Adrenal gland (tissue), 5 donors: ENCODE measurements around the gene ALX4.

Experiments used
- POLR2A ChIP-seq, 2 donors: fragments of 450-650 bp; IDR thresholded peaks; one replicate each; pipeline ENCODE4 v1.6.1; 2017; ENCODE audit warnings: antibody characterized with exemption in 2 of 2, mild to moderate bottlenecking in 2 of 2, moderate library complexity in 1 of 2
- TF ChIP-seq, protein P1 (sequence below), 6 experiments: fragments of 450-650 bp in 4 of 6; fragments of 200-600 bp in 2 of 6; sonication (generic) in 1 of 6; IDR thresholded peaks; 1 replicate in 5 of 6; 2 replicates in 1 of 6; pipeline versions ENCODE4 v1.5.1 to v1.8.0; 2016 to 2021; ENCODE audit warnings: antibody characterized with exemption in 6 of 6, mild to moderate bottlenecking in 2 of 6, moderate library complexity in 1 of 6
- donor health status: DM: no; HTN: no; CAD: no.

- TF ChIP-seq, protein P1, sequence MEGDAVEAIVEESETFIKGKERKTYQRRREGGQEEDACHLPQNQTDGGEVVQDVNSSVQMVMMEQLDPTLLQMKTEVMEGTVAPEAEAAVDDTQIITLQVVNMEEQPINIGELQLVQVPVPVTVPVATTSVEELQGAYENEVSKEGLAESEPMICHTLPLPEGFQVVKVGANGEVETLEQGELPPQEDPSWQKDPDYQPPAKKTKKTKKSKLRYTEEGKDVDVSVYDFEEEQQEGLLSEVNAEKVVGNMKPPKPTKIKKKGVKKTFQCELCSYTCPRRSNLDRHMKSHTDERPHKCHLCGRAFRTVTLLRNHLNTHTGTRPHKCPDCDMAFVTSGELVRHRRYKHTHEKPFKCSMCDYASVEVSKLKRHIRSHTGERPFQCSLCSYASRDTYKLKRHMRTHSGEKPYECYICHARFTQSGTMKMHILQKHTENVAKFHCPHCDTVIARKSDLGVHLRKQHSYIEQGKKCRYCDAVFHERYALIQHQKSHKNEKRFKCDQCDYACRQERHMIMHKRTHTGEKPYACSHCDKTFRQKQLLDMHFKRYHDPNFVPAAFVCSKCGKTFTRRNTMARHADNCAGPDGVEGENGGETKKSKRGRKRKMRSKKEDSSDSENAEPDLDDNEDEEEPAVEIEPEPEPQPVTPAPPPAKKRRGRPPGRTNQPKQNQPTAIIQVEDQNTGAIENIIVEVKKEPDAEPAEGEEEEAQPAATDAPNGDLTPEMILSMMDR (IDR thresholded peaks at IDR 0.05): no peak
- no peak for TF ChIP-seq POLR2A (IDR thresholded peaks at IDR 0.05)
Measured at GRCh38 chr11:44258190-44258489, 51.8 kb downstream of the ALX4 start.
